Putamen (tissue), 1 donor: ENCODE results near the gene SIK3.

Source experiments
- DNase-seq: peaks from one replicate; pipeline ENCODE4 v3.0.0-alpha.2; 2016; ENCODE audit warnings: low spot score

SIK3 gene

GRCh38 chr11:117110294-117110950, 12.2 kb upstream of the SIK3 start:
- DNase-seq = no peak

GRCh38 chr11:117107701-117108590, 9.7 kb upstream of the SIK3 start:
- DNase-seq = no peak

- no peak for DNase-seq
These were observed 2.3 kb upstream of the SIK3 start for GRCh38 chr11:117100556-117100955.

GRCh38 chr11:117099696-117100095, 1.5 kb upstream of the SIK3 start:
- DNase-seq = no peak

- peak; percentile 47 for DNase-seq
These were observed 599 bp downstream of the SIK3 start for GRCh38 chr11:117097389-117098268.

- DNase-seq = peak; percentile 24
These were observed 1.2 kb downstream of the SIK3 start for GRCh38 chr11:117097014-117097388.

- DNase-seq = peak; percentile 88
These were observed 1.8 kb downstream of the SIK3 start for GRCh38 chr11:117096201-117096991.

- peak; percentile 47 for DNase-seq
These were observed 2.7 kb downstream of the SIK3 start for GRCh38 chr11:117095284-117096161.

- DNase-seq = no peak
These were observed 3.5 kb downstream of the SIK3 start for GRCh38 chr11:117094776-117095175.

GRCh38 chr11:117092951-117093590, 5.2 kb downstream of the SIK3 start:
- no peak for DNase-seq

- no peak for DNase-seq
These were observed 6.3 kb downstream of the SIK3 start for GRCh38 chr11:117091753-117092477.

GRCh38 chr11:117090111-117090706, 8.0 kb downstream of the SIK3 start:
- DNase-seq = no peak

- DNase-seq = no peak
These were observed 8.5 kb downstream of the SIK3 start for GRCh38 chr11:117089685-117090084.

- no peak for DNase-seq
These were observed 10.8 kb downstream of the SIK3 start for GRCh38 chr11:117087446-117087845.

- no peak for DNase-seq
These were observed 13.2 kb downstream of the SIK3 start for GRCh38 chr11:117084992-117085391.

- DNase-seq = peak; percentile 87
These were observed 15.0 kb downstream of the SIK3 start for GRCh38 chr11:117083011-117083935.

GRCh38 chr11:117081908-117082307, 16.3 kb downstream of the SIK3 start:
- DNase-seq = no peak

GRCh38 chr11:117080370-117080769, 17.9 kb downstream of the SIK3 start:
- no peak for DNase-seq
